HG03139 (cell line): ENCODE results near the gene TSHZ1.
"Not testable (repeated sequence)": the region's sequence is repeated elsewhere in the genome, so short reads cannot be mapped to it uniquely, and the experiment has no call there.

Experiments used
- ATAC-seq: cut with Tn5 transposase; IDR thresholded peaks from one replicate; pipeline ENCODE4 v1.9.1; 2021; ENCODE audit not compliant: unreplicated experiment

The TSHZ1 gene

GRCh38 chr18:75183524-75183923 is 27.1 kb upstream of the TSHZ1 start:
- ATAC-seq, result no peak

GRCh38 chr18:75183973-75184493 is 26.6 kb upstream of the TSHZ1 start:
- no peak for ATAC-seq

- ATAC-seq, result no peak
Measured at GRCh38 chr18:75185460-75185859, 25.1 kb upstream of the TSHZ1 start.

- not testable (repeated sequence) for ATAC-seq
Measured at GRCh38 chr18:75187702-75188101, 22.9 kb upstream of the TSHZ1 start.

- no peak for ATAC-seq
Measured at GRCh38 chr18:75189696-75190095, 20.9 kb upstream of the TSHZ1 start.

GRCh38 chr18:75192899-75193298 is 17.7 kb upstream of the TSHZ1 start:
- ATAC-seq, result no peak

GRCh38 chr18:75198036-75198435 is 12.6 kb upstream of the TSHZ1 start:
- no peak for ATAC-seq

- no peak for ATAC-seq
Measured at GRCh38 chr18:75199327-75199726, 11.3 kb upstream of the TSHZ1 start.

GRCh38 chr18:75200071-75200470 is 10.5 kb upstream of the TSHZ1 start:
- ATAC-seq, result no peak

GRCh38 chr18:75200605-75201280 is 9.9 kb upstream of the TSHZ1 start:
- ATAC-seq, result no peak

GRCh38 chr18:75201282-75202270 is 9.0 kb upstream of the TSHZ1 start:
- ATAC-seq, result no peak

- no peak for ATAC-seq
Measured at GRCh38 chr18:75202696-75203365, 7.8 kb upstream of the TSHZ1 start.

GRCh38 chr18:75203416-75204268 is 7.0 kb upstream of the TSHZ1 start:
- ATAC-seq, result no peak

- ATAC-seq, result no peak
Measured at GRCh38 chr18:75204269-75204731, 6.3 kb upstream of the TSHZ1 start.

GRCh38 chr18:75204732-75205513 is 5.7 kb upstream of the TSHZ1 start:
- no peak for ATAC-seq

GRCh38 chr18:75205514-75206132 is 5.0 kb upstream of the TSHZ1 start:
- ATAC-seq, result no peak

- ATAC-seq, result no peak
Measured at GRCh38 chr18:75206452-75207309, 3.9 kb upstream of the TSHZ1 start.
